ENCODE data around the gene WNT6.

The WNT6 gene

GRCh38 chr2:218859556-218859987 lies at the start of gene WNT6:
Gene WNT6 (plus strand): TSS chr2:218859805. CDS start chr2:218860038, 233 bp downstream.
- DNase-seq, result no peak

DNA sequence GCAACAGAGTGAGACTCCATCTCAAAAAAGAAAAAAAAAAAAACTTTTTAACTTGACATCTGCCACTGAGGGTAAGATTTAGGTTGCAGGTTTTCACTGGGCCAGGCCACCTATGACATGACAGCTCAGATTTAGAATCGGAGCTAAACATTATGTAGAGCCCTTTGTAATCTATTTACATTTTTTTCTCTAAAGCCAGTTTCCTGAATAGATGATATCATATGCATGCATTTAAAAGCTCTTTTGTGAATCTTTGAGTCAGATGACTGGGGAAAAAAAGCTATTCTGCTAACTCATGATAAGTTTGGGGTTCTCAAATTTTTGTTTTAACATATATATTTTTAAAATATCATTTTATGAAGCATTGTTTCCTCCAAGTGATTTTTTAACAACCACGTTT lies 49.3 kb upstream of the WNT6 start:
- DNase-seq, result no peak

DNA sequence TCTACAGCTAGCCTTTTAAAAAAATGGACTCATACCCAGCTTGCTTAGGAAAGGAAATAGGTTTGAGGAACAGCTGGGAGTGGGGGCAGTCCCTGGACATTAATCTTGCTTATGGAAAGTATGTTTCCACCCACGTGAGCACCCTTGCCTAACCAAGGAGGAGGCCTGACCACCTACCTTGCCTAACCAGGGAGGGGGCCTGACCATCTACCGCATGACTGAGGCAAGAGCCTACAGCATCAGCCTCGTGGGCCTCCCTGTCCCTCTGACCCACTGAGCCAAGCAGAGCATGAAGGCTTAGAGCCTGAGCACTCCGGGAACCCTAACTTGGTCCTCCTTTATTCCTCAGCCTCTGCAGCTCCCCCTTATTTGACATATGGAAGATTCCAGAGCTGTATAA lies 48.2 kb upstream of the WNT6 start:
- no peak for DNase-seq

DNA sequence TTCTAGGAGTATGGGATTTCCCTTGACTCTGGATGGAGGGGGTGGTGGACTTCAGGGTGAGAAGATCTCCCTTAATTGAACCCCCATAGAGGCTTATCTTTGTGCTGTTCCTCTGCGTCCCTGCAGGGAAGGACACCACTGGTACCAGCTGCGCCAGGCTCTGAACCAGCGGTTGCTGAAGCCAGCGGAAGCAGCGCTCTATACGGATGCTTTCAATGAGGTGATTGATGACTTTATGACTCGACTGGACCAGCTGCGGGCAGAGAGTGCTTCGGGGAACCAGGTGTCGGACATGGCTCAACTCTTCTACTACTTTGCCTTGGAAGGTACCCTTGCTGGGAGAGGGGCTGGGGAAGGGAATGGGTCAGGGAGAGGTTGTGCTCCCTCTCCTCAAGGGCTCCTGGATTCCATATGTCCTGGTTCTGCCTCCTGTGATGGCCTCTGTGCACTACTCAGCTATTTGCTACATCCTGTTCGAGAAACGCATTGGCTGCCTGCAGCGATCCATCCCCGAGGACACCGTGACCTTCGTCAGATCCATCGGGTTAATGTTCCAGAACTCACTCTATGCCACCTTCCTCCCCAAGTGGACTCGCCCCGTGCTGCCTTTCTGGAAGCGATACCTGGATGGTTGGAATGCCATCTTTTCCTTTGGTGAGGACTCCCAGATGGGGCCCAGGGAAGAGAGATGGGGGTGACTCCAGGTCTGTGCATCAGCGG lies 47.3 kb upstream of the WNT6 start:
- DNase-seq, result no peak

DNA sequence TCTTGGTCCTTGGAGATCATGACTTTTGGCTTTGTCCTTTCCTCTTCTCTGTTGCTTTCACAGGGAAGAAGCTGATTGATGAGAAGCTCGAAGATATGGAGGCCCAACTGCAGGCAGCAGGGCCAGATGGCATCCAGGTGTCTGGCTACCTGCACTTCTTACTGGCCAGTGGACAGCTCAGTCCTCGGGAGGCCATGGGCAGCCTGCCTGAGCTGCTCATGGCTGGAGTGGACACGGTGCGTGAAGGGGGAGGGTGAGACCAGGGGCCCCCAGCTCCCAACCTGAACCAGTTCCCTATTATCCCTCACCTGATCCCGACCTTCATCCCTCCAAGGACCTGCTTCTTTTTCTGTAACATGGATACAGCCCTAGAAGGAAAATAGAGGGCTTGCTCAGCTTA lies 46.7 kb upstream of the WNT6 start:
- DNase-seq, result no peak

DNA sequence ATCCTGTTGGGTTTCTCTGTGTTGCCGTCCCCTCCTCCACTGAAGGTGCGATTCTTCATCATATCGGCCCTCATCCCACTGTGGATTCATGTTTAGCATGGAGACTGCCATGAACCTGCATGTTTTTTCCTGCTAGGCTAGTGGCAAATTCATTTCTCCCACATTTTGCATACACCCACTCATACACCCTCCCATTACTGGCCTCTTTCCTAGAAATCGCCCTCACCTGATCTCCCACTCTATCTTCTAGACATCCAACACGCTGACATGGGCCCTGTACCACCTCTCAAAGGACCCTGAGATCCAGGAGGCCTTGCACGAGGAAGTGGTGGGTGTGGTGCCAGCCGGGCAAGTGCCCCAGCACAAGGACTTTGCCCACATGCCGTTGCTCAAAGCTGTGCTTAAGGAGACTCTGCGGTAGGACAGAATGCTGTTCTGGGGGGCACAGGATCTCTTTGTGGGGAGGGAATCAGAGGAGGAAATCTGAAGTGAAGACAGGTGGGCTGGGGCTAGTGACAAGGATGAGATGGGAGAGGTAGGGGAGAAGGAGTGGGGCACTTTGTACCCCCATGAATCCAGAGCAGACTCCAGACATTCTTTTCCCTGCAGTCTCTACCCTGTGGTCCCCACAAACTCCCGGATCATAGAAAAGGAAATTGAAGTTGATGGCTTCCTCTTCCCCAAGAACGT lies 45.7 kb upstream of the WNT6 start:
- DNase-seq, result no peak

DNA sequence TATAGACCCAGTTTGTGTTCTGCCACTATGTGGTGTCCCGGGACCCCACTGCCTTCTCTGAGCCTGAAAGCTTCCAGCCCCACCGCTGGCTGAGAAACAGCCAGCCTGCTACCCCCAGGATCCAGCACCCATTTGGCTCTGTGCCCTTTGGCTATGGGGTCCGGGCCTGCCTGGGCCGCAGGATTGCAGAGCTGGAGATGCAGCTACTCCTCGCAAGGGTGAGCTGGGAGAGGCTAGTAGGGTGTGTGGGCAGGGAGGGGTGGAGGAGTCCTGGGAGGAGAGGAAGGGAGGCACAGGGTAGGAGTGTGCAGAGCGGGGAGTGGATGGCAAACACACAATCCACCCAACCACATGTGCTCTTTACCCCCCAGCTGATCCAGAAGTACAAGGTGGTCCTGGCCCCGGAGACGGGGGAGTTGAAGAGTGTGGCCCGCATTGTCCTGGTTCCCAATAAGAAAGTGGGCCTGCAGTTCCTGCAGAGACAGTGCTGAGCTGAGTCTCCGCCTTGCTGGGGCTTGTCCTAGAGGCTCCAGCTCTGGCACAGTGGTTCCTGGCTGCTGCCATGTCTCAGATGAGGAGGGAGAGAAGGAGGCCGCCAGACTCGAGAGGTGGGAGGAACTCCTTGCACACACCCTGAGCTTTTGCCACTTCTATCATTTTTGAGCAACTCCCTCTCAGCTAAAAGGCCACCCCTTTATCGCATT lies 44.9 kb upstream of the WNT6 start:
- no peak for DNase-seq

DNA sequence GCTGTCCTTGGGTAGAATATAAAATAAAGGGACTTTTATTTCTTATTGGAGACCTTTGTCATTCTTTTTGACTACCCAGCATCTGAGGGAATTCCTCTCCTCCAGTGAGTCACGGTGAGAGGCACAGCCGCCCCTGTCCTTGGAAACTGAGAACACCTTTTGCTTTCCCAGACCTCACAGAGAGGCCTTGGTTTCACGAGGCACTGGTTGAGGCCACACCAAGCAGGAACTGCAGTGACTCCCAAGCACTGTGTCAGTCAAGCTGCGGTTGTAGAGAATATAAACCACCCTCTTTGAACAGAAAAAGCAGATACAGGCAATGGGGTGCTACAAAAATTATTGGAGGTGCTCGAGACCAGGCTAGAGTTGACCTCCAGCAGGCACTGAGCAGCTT lies 44.4 kb upstream of the WNT6 start:
- no peak for DNase-seq

GRCh38 chr2:218815649-218816048 lies 44.0 kb upstream of the WNT6 start:
- DNase-seq, result no peak

DNA sequence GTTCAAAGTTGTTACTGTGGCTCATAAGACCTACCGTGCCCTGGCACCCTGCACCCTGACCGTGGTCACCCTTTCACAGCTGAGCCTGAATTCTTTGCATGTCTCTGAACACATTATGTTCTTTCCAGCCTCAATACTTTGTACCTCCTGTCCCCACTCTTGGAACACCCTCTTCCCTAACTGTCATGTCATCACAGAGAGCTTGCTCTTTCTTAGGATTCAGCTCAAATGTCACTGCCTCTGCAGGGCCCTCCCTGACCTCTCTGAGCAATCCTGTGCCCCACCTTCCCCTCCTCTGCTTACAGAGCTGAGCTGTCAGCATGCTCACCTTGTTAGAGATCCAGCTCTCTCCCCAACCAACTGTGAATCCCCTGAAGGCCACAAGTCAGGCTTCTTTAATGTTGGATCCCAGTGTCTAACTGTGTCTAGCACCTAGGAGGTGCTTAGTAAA lies 43.0 kb upstream of the WNT6 start:
- DNase-seq, result no peak

GRCh38 chr2:218819093-218819492 lies 40.5 kb upstream of the WNT6 start:
- no peak for DNase-seq

GRCh38 chr2:218820746-218821369 lies 38.7 kb upstream of the WNT6 start:
- DNase-seq, result no peak

DNA sequence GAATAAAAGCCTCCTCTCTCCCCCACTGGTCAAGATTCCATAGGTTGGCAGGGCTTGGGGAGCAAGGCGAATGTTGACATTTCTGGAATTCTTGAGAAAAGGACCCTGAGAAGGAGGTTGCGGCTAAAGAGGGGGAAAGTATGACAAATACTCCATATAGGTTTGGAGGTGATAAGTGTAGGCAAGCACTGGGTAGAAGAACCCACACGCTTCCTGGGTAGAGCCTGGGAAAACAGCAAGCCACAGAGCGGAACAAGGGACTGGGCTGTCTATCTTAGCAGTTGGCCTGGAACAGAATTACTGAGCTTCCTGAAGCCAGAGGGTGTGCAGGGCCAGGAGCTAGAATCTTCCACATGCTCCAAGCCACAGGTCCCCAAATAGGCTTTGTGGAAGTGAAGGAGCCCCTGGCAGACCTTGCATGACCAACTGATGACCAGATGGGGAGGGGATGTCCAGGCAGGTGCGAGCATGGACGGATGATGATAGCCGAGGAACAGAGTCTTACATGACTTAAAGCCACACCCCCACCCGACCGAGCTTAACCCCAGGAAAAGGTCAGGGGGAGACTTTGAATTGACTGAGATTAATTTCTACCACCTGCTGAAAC lies 37.9 kb upstream of the WNT6 start:
- no peak for DNase-seq

DNA sequence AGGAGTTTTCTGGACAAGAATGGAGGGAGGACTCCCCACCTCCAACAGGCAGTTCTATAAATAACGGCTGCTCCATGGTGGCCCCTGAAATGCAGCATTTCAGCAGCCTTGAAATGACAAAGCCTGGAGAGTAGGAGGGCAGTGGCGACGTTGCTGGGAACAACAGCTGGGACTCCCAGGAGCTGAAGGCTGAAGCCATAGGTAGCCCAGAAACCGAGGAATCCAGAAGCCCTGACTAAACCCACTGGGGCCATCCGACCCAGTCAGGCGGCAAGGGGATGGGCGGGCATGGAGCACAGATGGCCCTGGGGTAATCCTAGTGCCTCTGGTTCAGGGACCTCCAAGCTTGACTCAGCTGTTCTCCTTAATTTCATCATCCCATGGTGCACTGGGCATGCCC lies 37.0 kb upstream of the WNT6 start:
- DNase-seq, result no peak

DNA sequence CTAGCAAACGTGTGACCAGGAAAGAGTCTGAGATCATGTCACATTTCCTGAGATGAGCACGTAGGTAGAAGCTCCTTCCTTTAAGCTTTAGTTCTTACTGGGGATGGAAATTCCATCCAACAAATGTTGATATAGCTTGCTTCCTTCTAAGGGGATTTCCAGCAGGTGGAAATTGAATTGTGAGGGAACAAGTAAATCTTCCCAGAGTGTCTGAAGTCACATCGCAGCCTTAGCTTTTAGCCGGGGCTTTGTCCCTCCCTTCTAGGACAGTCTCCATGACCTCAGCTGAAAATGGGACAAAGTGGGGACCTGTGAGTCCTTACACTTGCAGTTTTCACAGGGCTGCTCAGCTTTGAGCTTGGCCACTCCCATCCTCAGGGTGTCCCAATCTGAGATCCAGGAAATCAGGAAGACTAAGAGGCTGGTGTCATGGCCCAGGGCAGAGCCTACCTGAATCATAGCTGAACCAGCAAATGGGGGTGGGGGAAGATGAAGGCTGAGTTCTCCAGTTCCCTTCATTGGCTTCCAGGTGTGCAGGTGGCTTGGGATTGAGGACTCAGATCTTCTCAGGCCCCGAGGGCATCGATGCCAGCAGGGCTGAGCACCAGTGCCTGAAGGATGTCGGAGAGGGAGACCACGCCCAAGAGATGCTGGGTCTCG lies 36.3 kb upstream of the WNT6 start:
- no peak for DNase-seq

GRCh38 chr2:218824004-218824403 lies 35.6 kb upstream of the WNT6 start:
- no peak for DNase-seq

GRCh38 chr2:218826791-218827190 lies 32.8 kb upstream of the WNT6 start:
- no peak for DNase-seq

DNA sequence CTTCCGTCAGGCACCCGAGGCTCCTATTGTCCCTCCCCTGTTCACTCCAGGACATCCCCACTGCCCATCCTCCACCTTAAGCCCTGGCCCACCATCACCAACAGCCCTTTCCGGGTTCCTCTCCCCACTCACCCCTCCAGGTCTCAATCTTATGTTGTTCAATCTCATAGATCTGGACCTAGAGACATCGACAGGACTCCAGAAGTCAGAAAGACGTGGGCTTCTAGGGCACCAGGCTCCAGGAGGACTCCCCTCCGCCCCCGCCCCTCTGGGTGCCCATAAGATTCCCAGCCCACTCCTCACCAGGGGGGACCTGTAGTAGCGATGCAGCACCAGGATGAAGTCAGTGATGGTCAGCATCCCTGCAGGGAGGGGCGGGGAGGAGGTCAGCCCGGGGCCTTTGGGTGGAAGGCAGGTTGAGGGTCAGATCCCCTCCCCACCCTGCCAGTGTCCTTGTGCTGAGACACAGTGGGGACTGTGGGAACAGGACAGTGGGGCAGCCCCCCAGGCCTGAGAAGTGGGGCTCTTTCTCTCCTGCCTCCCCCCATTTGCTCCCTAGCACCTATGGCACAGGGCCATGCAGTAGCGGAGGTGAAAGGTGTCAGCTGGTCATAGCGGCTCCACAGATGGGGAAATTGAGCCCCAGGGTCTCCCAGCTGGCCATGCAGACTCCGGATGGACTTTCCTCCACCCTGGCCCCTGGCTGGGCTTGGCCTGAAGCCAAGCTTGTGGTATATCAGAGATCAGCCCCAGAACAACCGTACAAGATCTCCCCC lies 31.7 kb upstream of the WNT6 start:
- DNase-seq, result no peak

DNA sequence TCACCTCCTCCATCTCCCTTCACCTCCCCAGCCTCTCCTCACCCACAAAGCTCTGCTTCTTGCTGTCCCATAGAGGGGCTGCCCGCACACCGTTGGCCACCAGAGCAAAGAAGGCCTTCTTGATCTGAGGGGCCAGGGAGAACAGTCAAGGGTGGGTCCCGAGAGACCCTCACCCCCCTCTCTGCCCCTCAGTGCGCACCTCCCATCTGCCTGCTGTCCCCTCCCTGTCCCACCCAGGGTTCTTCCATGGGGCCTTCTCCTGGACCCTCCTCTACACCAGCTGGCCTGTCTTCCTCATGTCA lies 31.2 kb upstream of the WNT6 start:
- DNase-seq, result no peak

DNA sequence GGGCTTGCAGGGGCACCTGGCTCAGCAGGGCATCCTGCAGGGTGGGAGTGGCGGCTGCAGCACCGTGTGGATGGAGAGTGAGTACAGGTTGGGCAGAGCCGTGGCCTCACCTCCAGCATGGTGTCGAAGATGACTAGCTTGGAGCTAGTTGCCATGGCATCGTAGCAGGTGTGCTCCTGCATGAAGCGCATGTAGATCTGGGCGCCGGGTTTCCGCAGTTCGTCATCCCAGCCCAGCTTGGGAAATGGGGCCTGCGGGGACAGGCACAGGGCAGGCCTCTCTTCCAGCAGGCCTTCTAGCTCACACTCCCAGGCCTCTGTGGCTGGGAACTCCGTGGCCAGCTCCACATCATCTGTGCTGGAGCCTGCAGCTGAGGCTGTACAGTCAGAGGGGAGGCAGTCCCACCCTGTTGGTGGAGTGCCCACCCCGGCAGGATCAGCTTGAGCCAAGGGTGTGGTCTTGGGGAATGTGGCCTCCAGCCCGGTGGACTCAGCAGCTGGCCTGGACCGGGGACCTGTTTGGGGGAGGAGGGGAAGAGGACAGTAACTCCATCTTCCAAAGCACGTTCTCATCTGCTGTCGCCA lies 29.6 kb upstream of the WNT6 start:
- no peak for DNase-seq

GRCh38 chr2:218830526-218831306 lies 28.9 kb upstream of the WNT6 start:
- DNase-seq, result no peak

All from stimulated activated CD4-positive, alpha-beta T cell treated with anti-CD3 and anti-CD28 coated beads, Interleukin-15, amount 100 ng/mL, for 24 hours (primary cell).